ENCODE measurements around the gene KRCC1.
"Not testable (repeated sequence)": the region's sequence is repeated elsewhere in the genome, so short reads cannot be mapped to it uniquely, and the experiment has no call there.

Gene KRCC1

DNA sequence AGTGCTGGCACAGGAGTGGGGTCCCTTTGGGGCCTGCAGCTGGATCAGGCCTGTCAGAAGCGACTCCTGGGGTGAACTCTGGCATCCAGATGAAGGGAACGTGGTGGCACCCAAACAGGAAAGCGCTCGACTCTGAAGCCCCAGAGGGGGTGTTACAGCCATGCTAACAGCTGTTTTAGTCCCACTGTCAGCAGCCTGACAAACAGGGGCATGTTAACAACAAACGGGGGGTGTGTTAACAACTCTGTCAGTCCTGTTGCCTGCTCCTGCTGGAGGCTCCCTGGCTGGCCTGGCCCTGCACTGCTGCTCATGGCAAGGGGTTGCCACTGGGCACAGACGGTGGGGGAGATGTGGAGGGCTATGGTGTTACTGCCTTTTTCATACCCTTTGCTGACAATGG is 36.7 kb downstream of the KRCC1 start:
- Histone ChIP-seq H4K20me1 (ENCODE audit: insufficient read depth, low read length, poor library complexity, severe bottlenecking) (no peaks in the 10 kb centered on the region), H3K9ac (ENCODE audit: low read depth, low read length, poor library complexity, severe bottlenecking) (no peak overlapping the region), H2AFZ (ENCODE audit: low read length) (no peak overlapping the region), H3K9me2 (replicated peaks; ENCODE audit: low read depth, low read length) (no peaks in the 10 kb centered on the region), H3K79me2 (ENCODE audit: insufficient read depth, low read length) (no peaks in the 10 kb centered on the region), H3K4me2 (ENCODE audit: low read depth, low read length, poor library complexity, severe bottlenecking) (no peak overlapping the region), H3K36me3 (ENCODE audit: insufficient read depth, low read length) (no peaks in the 10 kb centered on the region), H3K9me3 (ENCODE audit: insufficient read depth, low read depth, low read length) (no peaks in the 10 kb centered on the region; the same call in 1 of the 2 replicates), H3K27me3 (ENCODE audit: insufficient read depth, low read length, poor library complexity, severe bottlenecking) (no peaks in the 10 kb centered on the region), H3K4me1 (ENCODE audit: insufficient read depth, low read length, poor library complexity, severe bottlenecking) (no peaks in the 10 kb centered on the region), H3K4me3 (ENCODE audit: low read length, poor library complexity, severe bottlenecking) (no peak overlapping the region), H3F3A (ENCODE audit: low read depth) (no peaks in the 10 kb centered on the region)
- TF ChIP-seq, protein P1, sequence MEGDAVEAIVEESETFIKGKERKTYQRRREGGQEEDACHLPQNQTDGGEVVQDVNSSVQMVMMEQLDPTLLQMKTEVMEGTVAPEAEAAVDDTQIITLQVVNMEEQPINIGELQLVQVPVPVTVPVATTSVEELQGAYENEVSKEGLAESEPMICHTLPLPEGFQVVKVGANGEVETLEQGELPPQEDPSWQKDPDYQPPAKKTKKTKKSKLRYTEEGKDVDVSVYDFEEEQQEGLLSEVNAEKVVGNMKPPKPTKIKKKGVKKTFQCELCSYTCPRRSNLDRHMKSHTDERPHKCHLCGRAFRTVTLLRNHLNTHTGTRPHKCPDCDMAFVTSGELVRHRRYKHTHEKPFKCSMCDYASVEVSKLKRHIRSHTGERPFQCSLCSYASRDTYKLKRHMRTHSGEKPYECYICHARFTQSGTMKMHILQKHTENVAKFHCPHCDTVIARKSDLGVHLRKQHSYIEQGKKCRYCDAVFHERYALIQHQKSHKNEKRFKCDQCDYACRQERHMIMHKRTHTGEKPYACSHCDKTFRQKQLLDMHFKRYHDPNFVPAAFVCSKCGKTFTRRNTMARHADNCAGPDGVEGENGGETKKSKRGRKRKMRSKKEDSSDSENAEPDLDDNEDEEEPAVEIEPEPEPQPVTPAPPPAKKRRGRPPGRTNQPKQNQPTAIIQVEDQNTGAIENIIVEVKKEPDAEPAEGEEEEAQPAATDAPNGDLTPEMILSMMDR (conservative IDR thresholded peaks at IDR 0.05; ENCODE audit: low read length): no peak
- no peak for TF ChIP-seq EZH2phosphoT487 (IDR thresholded peaks at IDR 0.05; ENCODE audit: borderline replicate concordance)

DNA sequence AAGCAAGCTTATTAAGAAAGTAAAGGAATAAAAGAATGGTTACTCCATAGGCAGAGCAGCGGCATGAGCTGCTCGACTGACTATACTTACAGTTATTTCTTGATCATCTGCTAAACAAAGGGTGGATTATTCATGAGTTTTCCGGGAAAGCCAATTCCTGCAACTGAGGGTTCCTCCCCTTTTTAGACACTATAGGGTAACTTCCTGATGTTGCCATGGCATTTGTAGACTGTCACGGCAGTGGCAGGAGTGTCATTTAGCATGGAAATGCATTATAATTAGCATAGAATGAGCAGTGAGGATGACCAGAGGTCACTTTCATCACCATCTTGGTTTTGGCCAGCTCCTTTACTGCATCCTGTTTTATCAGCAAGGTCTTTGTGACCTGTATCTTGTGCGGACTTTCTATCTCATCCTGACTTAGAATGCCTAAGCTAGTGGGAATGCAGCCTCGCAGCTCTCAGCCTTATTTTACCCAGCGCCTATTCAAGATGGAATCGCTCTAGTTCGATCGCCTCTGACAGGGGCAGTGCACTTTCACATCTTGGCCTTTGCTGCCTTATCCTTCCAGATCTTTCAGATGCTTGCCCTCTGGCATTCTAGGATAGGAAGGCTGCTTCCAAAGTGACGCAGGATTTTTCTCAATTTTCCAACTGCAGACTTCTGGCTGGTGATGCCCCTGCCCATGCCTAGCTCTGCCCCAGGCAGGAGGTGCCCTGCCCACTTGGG is 37.3 kb downstream of the KRCC1 start:
- not testable (repeated sequence) for H3K4me3 ChIP-seq (ENCODE audit: low read length, poor library complexity, severe bottlenecking); H3K36me3 ChIP-seq (ENCODE audit: insufficient read depth, low read length); H2AFZ ChIP-seq (ENCODE audit: low read length); H3K9me3 ChIP-seq (ENCODE audit: insufficient read depth, low read depth, low read length); H4K20me1 ChIP-seq (ENCODE audit: insufficient read depth, low read length, poor library complexity, severe bottlenecking); H3K9me2 ChIP-seq (replicated peaks; ENCODE audit: low read depth, low read length); H3F3A ChIP-seq (ENCODE audit: low read depth); H3K27me3 ChIP-seq (ENCODE audit: insufficient read depth, low read length, poor library complexity, severe bottlenecking); H3K4me1 ChIP-seq (ENCODE audit: insufficient read depth, low read length, poor library complexity, severe bottlenecking); H3K4me2 ChIP-seq (ENCODE audit: low read depth, low read length, poor library complexity, severe bottlenecking); H3K9ac ChIP-seq (ENCODE audit: low read depth, low read length, poor library complexity, severe bottlenecking); H3K79me2 ChIP-seq (ENCODE audit: insufficient read depth, low read length)

DNA sequence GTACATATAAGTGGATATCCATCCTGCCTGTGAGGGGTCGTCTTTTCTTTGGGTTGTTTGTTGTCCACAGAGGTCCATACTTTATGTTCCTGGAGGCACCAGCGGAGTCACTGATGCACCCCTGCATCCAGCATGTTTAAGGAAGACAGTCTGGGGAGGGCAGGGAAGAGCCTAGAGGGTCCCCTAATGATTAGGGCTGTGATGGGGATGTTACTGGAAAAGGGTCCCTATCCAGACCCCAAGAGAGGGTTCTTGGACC is 37.9 kb downstream of the KRCC1 start:
- not testable (repeated sequence) for H3K9ac ChIP-seq (ENCODE audit: low read depth, low read length, poor library complexity, severe bottlenecking)

DNA sequence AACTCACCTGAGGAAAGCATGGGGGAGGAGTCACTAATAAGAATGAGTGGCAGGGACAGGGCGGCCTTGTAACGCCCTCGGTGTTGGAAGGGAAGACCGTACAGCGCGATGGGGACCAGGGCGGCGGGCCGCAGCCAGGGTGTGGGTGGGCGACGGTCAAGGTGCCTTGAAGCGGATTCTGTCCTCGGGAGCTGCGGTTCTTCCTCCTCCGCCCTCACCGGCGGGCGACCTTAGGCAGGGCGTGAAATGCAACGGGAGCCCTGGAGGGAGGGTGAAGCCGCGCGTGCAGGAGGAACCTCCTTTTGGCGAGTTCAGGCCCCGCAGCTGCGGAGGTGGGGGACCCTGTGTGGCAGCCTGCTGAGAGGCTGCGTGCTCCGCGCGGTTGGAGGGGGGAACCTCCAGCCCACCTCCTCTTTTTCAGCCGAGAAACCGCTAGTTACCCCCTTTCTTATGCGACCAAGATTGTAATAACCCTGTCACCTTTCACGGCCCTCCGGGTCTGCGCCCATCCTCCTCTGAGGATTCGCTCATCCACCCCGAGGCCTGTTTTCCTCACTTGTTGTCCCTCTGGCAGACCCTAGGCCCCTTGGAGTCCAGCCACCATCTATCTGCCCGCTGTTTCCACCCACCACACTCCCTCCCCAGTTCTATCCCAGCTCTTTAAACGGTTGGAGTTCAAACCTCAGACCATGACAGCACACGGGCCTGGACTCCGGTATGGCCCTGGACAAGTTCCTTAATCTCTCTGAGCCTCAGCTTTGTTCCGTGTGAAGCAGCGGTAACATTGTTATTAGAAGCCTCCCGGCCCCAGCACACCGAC is 38.4 kb downstream of the KRCC1 start:
- peak overlapping the region; percentile 98 for H2AFZ ChIP-seq (ENCODE audit: low read length)
- no peaks in the 10 kb centered on the region for H3K79me2 ChIP-seq (ENCODE audit: insufficient read depth, low read length)
- TF ChIP-seq EZH2phosphoT487 (IDR thresholded peaks at IDR 0.05; ENCODE audit: borderline replicate concordance): no peak
- TF ChIP-seq, protein P1 (conservative IDR thresholded peaks at IDR 0.05; ENCODE audit: low read length): no peak
- H3K36me3 ChIP-seq (ENCODE audit: insufficient read depth, low read length): no peaks in the 10 kb centered on the region
- no peaks in the 10 kb centered on the region for H3K4me1 ChIP-seq (ENCODE audit: insufficient read depth, low read length, poor library complexity, severe bottlenecking)
- H3K4me2 ChIP-seq (ENCODE audit: low read depth, low read length, poor library complexity, severe bottlenecking): peak overlapping the region; percentile 80
- peak overlapping the region; percentile 79 for H3K9ac ChIP-seq (ENCODE audit: low read depth, low read length, poor library complexity, severe bottlenecking)
- H3K4me3 ChIP-seq (ENCODE audit: low read length, poor library complexity, severe bottlenecking): peak overlapping the region; percentile 76
- H3K27me3 ChIP-seq (ENCODE audit: insufficient read depth, low read length, poor library complexity, severe bottlenecking): no peaks in the 10 kb centered on the region
- no peaks in the 10 kb centered on the region for H4K20me1 ChIP-seq (ENCODE audit: insufficient read depth, low read length, poor library complexity, severe bottlenecking)
- H3K9me3 ChIP-seq (ENCODE audit: insufficient read depth, low read depth, low read length): no peaks in the 10 kb centered on the region; the same call in 1 of the 2 replicates
- H3K9me2 ChIP-seq (replicated peaks; ENCODE audit: low read depth, low read length): no peaks in the 10 kb centered on the region
- H3F3A ChIP-seq (ENCODE audit: low read depth): no peaks in the 10 kb centered on the region

More for the DNA sequence above, 37.9 kb downstream of the KRCC1 start:
- H3K4me3 ChIP-seq (ENCODE audit: low read length, poor library complexity, severe bottlenecking); H3F3A ChIP-seq (ENCODE audit: low read depth); H4K20me1 ChIP-seq (ENCODE audit: insufficient read depth, low read length, poor library complexity, severe bottlenecking); H3K9me3 ChIP-seq (ENCODE audit: insufficient read depth, low read depth, low read length); H3K9me2 ChIP-seq (replicated peaks; ENCODE audit: low read depth, low read length); H3K36me3 ChIP-seq (ENCODE audit: insufficient read depth, low read length); H3K4me1 ChIP-seq (ENCODE audit: insufficient read depth, low read length, poor library complexity, severe bottlenecking); H2AFZ ChIP-seq (ENCODE audit: low read length); H3K79me2 ChIP-seq (ENCODE audit: insufficient read depth, low read length); H3K27me3 ChIP-seq (ENCODE audit: insufficient read depth, low read length, poor library complexity, severe bottlenecking): not testable (repeated sequence)
- peak overlapping the region; percentile 80 for H3K4me2 ChIP-seq (ENCODE audit: low read depth, low read length, poor library complexity, severe bottlenecking)
